HG03442 (cell line): ENCODE results near the gene LARP6.
A peak's percentile ranks its signal among the peaks of the same experiment; 100 is the strongest.
"Not testable (repeated sequence)": the region's sequence is repeated elsewhere in the genome, so short reads cannot be mapped to it uniquely, and the experiment has no call there.

ENCODE experiments used
- ATAC-seq: cut with Tn5 transposase; IDR thresholded peaks from one replicate; pipeline ENCODE4 v1.9.1; 2021; ENCODE audit warnings: mild to moderate bottlenecking, moderate library complexity; ENCODE audit not compliant: unreplicated experiment

LARP6 gene

DNA sequence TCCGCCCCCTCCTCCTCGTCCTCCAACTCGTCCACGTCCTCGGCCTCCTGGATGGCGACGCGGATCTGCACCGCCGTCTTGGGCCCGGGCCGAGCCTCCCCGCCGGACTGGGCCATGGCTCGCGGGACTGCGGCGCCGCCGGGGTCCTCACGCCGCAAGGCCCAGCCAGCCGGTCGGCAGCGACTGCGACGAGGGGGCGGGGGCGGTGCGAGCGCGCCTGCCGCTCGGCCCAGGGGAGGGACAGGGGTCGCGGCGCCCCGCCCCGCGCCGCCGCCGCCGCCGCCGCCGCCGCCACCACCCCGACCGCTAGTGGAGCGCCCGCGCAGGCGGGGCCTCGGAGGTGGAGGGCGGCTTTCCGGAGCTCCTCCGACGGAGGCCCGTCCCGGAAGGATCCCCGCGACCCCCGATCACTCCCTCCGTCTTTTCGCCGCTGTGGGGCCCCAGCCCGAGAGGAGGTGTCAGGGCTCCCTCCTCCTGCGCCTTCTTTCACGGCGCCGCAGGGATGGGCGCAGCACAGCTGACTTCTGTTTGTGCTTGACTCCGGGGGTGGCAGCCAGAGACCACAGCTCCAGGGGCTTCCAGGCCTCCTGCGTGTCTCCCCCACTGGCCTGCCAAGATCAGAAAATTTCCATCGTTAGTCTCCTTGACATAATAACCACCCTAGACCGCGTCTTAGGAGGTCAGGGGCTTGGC lies at the start of gene LARP6:
Gene LARP6 (minus strand): TSS at position 185 of the 693 bp plus-strand sequence. CDS start 69 bp downstream, at position 116.
- ATAC-seq, result no peak

- no peak for ATAC-seq
Measured at GRCh38 chr15:70902107-70902506, 48.1 kb upstream of the LARP6 start.

- peak; percentile 11 for ATAC-seq
Measured at GRCh38 chr15:70892912-70893560, 39.1 kb upstream of the LARP6 start.

GRCh38 chr15:70892002-70892911 lies 38.3 kb upstream of the LARP6 start, which contains the start of the genes LRRC49 and THAP10:
TSS of gene LRRC49 (plus strand) at chr15:70892826. CDS start at chr15:70892895, 69 bp downstream.
TSS of gene THAP10 (minus strand) at chr15:70892433. CDS start at chr15:70892272, 161 bp downstream.
- peak; percentile 83 for ATAC-seq

GRCh38 chr15:70882361-70882760 lies 28.4 kb upstream of the LARP6 start:
- ATAC-seq, result no peak

- no peak for ATAC-seq
Measured at GRCh38 chr15:70880781-70881180, 26.8 kb upstream of the LARP6 start.

DNA sequence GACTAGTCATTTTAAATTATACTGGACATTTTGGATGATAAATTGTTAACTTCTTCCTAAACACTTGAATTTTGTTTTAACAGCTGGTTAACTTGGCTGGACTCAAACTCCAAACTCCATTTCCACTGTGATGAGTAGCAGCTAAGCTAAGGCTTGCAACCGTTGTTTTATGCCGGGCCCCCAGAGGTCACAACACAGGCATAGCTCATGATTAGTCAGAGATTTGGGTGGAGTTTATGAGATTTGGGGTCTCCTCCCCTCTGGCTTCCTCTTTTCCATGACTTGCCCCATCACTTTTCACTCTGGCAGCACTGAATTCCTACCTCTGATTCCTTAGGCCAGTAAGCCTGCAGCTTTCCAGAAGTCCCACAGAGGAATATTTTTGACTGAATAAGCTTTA lies 25.4 kb upstream of the LARP6 start:
- no peak for ATAC-seq

- ATAC-seq, result no peak
Measured at GRCh38 chr15:70876683-70877082, 22.7 kb upstream of the LARP6 start.

DNA sequence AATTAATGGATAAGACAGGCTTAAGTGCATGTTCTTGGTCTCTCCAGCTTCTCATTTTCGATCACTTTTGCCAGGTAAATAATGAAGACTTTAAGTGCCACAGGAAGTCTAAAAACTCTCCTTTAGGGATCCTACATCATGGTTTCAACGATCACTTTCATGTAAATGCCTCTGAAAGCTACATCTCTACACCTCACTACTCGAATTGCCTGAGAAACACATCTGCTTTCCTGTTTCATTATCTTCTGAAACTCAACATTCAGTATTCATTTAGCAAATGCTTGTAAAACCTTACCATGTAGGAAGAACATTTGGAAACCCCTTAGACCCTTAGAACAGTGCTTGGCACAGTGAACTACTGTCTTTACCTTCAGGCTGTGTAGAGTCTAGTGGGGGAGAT lies 22.1 kb upstream of the LARP6 start:
- ATAC-seq, result no peak

GRCh38 chr15:70875001-70875782 lies 21.2 kb upstream of the LARP6 start:
- ATAC-seq, result no peak

GRCh38 chr15:70873232-70874054 lies 19.5 kb upstream of the LARP6 start:
- ATAC-seq, result no peak

- ATAC-seq, result not testable (repeated sequence)
Measured at GRCh38 chr15:70871490-70871889, 17.5 kb upstream of the LARP6 start.

DNA sequence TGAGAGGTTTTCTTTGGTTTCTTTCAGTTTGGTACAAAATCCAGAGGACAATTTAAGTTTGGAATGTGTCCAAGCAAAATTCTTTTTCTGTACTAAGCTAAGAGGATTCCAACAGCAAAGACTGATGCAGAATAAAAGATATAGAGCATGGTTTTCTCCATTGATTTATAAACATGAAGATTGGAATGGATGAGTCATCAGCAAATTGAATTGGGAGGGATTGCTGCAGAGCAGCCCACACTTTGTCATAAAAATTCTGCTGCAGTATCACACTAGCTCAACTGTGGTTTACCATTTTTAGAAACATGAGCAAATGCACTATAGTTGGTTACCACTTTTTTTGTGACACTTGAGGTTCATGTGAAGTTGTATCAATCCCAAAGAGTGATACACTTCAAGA lies 16.1 kb upstream of the LARP6 start:
- no peak for ATAC-seq

DNA sequence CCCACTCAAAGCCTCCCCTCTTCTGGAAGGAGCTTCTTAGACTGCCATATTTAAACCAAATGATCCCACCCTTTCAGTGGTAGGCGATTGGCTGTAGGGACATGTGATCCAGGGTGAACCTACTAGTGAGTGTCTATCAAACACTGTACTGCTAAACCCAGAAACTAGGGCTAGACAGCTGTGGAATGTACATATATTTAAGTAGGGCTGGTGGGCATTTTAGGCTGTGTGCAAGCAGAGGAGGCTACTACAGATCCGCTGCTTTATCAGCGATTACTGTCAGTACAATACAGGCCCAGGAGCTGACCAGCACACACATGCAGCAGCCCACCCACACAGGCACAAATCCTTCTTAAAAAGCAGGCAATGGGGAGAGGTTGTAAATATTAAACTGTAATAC lies 15.4 kb upstream of the LARP6 start:
- ATAC-seq, result no peak

GRCh38 chr15:70867911-70868467 lies 14.0 kb upstream of the LARP6 start:
- no peak for ATAC-seq

- no peak for ATAC-seq
Measured at GRCh38 chr15:70866982-70867641, 13.2 kb upstream of the LARP6 start.

GRCh38 chr15:70863450-70864218 lies 9.7 kb upstream of the LARP6 start:
- no peak for ATAC-seq

DNA sequence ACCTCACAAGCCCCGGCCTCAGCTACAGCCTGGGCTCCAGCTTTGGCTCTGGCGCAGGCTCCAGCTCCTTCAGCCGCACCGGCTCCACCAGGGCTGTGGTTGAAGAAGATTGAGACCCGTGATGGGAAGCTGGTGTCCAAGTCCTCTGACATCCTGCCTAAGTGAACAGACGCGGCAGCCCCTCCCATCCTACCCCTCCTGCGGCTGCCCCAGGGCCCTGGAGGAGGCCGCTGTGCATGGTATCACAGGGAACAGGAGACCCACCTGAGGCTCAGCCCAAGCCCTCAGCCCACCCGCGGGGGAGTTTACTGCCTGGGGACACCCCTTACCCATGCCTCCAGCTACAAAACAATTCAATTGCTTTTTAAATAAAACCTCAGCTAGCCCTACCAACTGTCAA lies 6.0 kb upstream of the LARP6 start:
- no peak for ATAC-seq
